ENCODE data around the gene RIMKLB. TPM values are rescaled to one million over a fixed set of nuclear protein-coding genes. Genes with fewer than 3 reads are reported as not detected.

Gene RIMKLB
- total and polyA plus RNA-seq, 2 of the 8 experiments (the other 6 are each of a cell fraction or from before 2014, with no cell fraction given): 37.8 to 78.2 TPM

GRCh38 chr12:8722286-8722800 lies 24.6 kb downstream of the RIMKLB start:
- Histone ChIP-seq H2BK120ac (replicated peaks; ENCODE audit: low read depth, low read length) (no peak overlapping the region), H4K91ac (replicated peaks; ENCODE audit: insufficient read length, low read length) (no peak overlapping the region), H2AFZ (ENCODE audit: low read length) (no peak overlapping the region), H3K4ac (replicated peaks; ENCODE audit: insufficient read length, low read depth, low read length) (no peak overlapping the region), H3K56ac (replicated peaks; ENCODE audit: insufficient read length, low read depth, low read length) (no peak overlapping the region), H4K8ac (ENCODE audit: extremely low read depth, insufficient read depth, low read length) (no peak overlapping the region), H2BK5ac (ENCODE audit: low read depth, low read length) (no peak overlapping the region), H3K4me2 (ENCODE audit: insufficient read depth in 1 of 2, low read depth in 2 of 2, low read length in 2 of 2) (peak overlapping the region; percentile 21 to 26), H4K20me1 (replicated peaks in 1 of 2; ENCODE audit: control insufficient read depth in 1 of 2, insufficient read depth in 2 of 2, low read length in 2 of 2) (peaks cover 0 to 11% of the 10 kb centered on the region in 2 experiments), H3K79me1 (ENCODE audit: low read depth, low read length) (peaks cover 10% of the 10 kb centered on the region; the same call in 1 of the 2 replicates), H3K23ac (ENCODE audit: insufficient read length) (no peak overlapping the region), H3K79me2 (ENCODE audit: control insufficient read depth in 1 of 2, insufficient read depth in 2 of 2, low read length in 2 of 2) (peaks cover 8 to 84% of the 10 kb centered on the region in 2 experiments), H2BK20ac (ENCODE audit: low read length) (no peak overlapping the region), H3K14ac (ENCODE audit: insufficient read length) (no peak overlapping the region), H3K4me3 (ENCODE audit: extremely low read depth in 1 of 4, insufficient read depth in 2 of 4, low read depth in 3 of 4, low read length in 4 of 4) (peak overlapping the region in 1 of 4 experiments; percentile 5; a peak in 1 of 8 replicates), H2AK5ac (ENCODE audit: low read depth, low read length) (no peak overlapping the region), H2BK15ac (ENCODE audit: low read length) (no peak overlapping the region), H3K18ac (ENCODE audit: extremely low read depth, low read length) (no peak overlapping the region), H3K27me3 (replicated peaks in 1 of 4; ENCODE audit: control insufficient read depth in 3 of 4, extremely low read depth in 1 of 4, insufficient read depth in 3 of 4, low read length in 3 of 4) (no peaks in the 10 kb centered on the region), H3K9ac (replicated peaks in 1 of 4; ENCODE audit: extremely low read depth in 1 of 4, low read depth in 3 of 4, low read length in 3 of 4) (no peak overlapping the region), H3K9me3 (ENCODE audit: insufficient read depth in 2 of 2, low read depth in 1 of 2, low read length in 1 of 2) (no peaks in the 10 kb centered on the region), H3K4me1 (replicated peaks in 1 of 4; ENCODE audit: control insufficient read depth in 3 of 4, insufficient read depth in 4 of 4, low read length in 3 of 4) (peaks cover 2 to 18% (median 15%) of the 10 kb centered on the region in 4 experiments), H4K5ac (ENCODE audit: insufficient read length, low read depth, low read length) (no peak overlapping the region), H3K23me2 (ENCODE audit: low read depth, low read length) (no peaks in the 10 kb centered on the region), H3K27ac (ENCODE audit: low read depth, low read length) (no peak overlapping the region), H3K36me3 (ENCODE audit: control insufficient read depth in 2 of 4, insufficient read depth in 4 of 4, low read length in 3 of 4) (peaks cover 0 to 28% (median 7%) of the 10 kb centered on the region in 4 experiments; a peak in 5 of 8 replicates), H2BK12ac (ENCODE audit: low read depth, low read length) (no peak overlapping the region)
- TF ChIP-seq SP4 (IDR thresholded peaks at IDR 0.05; ENCODE audit: low read length): no peak
- TF ChIP-seq POLR2AphosphoS5 (IDR thresholded peaks at IDR 0.05; ENCODE audit: low read depth, low read length): no peak
- no peak for TF ChIP-seq BCL11A (IDR thresholded peaks at IDR 0.05; ENCODE audit: low read depth in 2 of 2, low read length in 2 of 2)
- TF ChIP-seq SIX5 (IDR thresholded peaks at IDR 0.05; ENCODE audit: low read depth, low read length): no peak
- TF ChIP-seq RBBP5 (IDR thresholded peaks at IDR 0.05; ENCODE audit: borderline replicate concordance, low read depth, low read length): no peak
- DNase-seq (ENCODE audit: low read depth in 1 of 2, low spot score in 2 of 2) (no peak), FAIRE-seq (no peak)
- POLR2A ChIA-PET (ENCODE audit: partially characterized antibody): interaction anchor here (0.5 to 4.9 kb wide), 9 partner anchors 7 to 25 kb away, joined by 3 to 17 read pairs (median 4); partner anchors contain the start of gene RIMKLB
- WGBS, 2 experiments (ENCODE audit: extremely low coverage in 1 of 2, insufficient coverage in 1 of 2, insufficient read length in 1 of 2, insufficient replicate concordance in 2 of 2, low coverage in 1 of 2, low lambda C conversion rate in 2 of 2, missing lambda C conversion rate in 1 of 2): 63% methylated on average over 3 of the region's 3 CpGs; no CpG with 5 or more reads in 1 of the 2 experiments
- CTCF ChIA-PET (ENCODE audit: partially characterized antibody): interaction anchor here (1.0 to 1.8 kb wide), 6 partner anchors 22 to 178 kb away, joined by 3 to 6 read pairs (median 4); no protein-coding TSS in a partner anchor

Data from H1 (cell line).